Cortex of kidney (tissue), 1 donor: Measurements from ENCODE around the gene MAFF.
A peak's percentile ranks its signal among the peaks of the same experiment; 100 is the strongest.
"Not testable (repeated sequence)": the region's sequence is repeated elsewhere in the genome, so short reads cannot be mapped to it uniquely, and the experiment has no call there.

Experiments used
- DNase-seq: peaks from one replicate; lab custom pipeline; 2025; lab: John Stamatoyannopoulos, UW

The MAFF gene

DNA sequence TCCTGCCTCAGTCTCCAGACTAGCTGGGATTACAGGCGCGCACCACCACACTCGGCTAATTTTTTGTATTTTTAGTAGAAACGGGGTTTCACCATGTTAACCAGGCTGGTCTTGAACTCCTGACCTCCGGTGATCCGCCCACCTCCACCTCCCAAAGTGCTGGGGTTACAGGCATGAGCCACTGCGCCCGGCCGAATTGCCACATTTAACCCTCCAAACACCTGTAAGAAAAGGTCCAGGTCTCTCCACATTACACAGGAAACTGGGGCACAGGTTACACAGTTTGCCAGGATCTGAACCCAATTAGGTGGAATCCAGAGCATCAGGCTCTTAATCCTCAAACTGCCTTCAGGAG is 24.2 kb upstream of the MAFF start:
- DNase-seq = not testable (repeated sequence)

- DNase-seq = no peak
Measured at GRCh38 chr22:38177926-38178604, 23.7 kb upstream of the MAFF start.

DNA sequence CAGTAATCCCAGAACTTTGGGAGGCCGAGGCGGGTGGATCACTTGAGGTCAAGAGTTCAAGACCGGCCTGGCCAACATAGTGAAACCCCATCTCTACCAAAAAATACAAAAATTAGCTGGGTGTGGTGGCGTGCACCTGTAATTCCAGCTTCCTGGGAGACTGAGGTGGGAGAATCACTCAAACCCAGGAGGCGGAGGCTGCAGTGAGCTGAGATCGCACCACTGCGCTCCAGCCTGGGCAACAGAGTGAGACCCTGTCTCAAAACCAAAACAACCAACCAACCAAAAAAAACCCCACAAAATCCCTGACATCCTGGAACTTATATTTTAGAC is 23.2 kb upstream of the MAFF start:
- not testable (repeated sequence) for DNase-seq

- DNase-seq = no peak
Measured at GRCh38 chr22:38180841-38181452, 20.8 kb upstream of the MAFF start.

DNA sequence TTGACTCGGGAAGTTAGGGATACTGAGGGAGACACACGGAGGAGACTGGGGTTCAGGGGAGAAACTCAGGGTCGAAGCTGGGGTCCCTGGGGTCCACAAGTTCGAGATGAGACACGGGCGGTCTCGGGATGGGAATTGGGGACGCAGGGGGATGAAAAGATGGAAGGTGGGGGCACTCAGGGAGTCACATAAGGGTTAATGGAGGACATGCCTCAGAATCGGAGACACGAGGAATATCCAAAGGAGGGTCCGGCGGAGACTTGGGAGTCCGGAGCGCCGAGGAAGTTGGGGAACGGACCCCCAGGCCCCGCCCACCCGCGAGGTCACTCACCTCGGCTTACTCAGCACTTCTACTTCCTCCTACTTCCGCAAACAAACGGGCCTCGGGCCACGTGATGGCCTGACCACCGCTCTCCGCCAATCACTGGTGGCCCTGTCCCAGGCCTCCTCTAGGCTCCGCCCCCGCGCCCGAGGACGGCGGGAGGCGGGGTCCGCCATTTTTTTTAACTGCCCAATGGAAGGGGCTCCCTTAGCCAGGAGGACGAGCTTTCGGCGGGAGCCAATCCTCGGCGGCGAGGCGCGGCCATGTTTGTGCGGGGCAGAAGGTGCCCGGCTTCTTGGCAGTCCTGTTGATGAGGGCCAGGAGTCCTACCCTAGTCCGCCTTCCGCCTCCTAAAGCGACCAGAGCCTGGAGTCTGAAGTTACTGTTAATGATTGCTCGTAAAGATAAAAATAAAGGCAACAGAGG is 20.2 kb upstream of the MAFF start, which contains the start of gene PLA2G6:
PLA2G6 (minus strand) TSS at position 378 of the 748 bp plus-strand sequence. CDS start 12,404 bp downstream, outside the sequence.
- DNase-seq = peak; percentile 79

DNA sequence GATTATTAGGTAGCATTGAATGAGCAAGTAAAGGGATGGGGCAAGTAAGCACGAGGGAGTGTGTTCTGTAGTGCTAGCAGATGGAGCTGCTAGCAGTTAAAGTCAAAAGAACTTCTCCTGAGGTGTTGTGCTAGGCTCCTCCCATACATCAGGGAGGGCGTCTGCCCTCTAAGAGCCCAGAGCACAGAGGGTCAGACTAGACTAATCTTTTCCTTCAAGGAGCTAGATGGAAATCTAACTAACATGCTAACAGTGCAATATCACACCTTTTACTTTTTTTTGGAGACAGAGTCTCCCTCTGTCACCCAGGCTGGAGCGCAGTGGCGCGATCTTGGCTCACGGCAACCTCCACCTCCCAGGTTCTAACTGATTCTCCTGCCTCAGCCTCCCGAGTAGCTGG is 17.0 kb upstream of the MAFF start:
- DNase-seq = no peak

DNA sequence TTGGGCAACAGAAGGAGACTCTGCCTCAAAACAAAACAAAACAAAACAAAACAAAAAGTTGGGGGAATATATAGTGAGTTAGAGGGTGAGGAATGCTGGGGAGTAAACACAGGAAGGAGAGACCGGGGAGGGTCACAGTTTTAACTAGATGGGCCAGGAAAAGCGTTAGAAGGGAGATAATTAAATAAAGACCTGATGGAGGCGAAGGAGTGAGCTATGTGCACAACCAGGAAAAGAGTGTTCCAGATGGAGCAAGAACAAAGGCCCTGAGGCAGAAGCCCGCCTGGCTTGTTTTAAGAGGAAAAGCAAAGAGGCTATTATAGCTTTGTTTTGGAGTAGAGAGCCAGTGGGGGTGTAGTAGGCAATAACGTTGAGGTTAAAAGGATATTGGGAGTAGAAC is 15.4 kb upstream of the MAFF start:
- no peak for DNase-seq

DNA sequence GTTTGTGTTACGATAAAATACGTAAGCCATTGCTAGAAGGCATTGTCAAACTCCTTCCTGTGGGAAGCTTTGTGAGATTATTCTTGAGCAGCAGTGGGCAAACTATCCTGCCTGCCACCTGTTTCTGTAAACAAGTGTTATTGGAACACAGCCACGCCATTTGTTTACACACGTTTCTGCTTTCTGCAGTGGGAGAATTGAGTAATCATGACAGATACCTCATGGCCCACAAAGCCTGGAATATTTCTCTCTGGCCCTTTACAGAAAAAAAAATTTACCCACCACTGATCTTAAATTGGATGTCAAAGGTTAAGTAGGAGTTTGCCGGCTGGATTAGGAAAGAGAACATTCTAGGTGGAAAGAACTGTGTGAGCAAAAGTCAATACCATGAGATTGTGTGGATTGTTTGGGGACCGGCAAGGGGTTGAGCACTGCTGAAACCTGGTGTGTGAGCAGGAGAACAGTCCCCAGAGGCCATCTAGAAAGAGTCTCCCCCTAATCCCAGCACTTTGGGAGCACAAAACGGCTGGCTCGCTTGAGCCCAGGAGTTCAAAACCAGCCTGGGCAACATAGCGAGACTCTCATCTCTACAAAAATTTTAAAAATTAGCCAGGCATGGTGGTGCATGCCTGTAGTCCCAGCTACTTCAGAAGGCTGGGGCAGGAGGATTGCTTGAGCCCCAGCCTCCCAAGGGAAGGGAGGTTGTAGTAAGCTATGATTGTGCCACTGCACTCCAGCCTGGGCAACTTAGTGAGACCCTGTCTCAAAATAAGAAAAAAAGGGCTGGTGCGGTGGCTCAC is 14.2 kb upstream of the MAFF start:
- no peak for DNase-seq

GRCh38 chr22:38189104-38189503 is 12.7 kb upstream of the MAFF start:
- no peak for DNase-seq

DNA sequence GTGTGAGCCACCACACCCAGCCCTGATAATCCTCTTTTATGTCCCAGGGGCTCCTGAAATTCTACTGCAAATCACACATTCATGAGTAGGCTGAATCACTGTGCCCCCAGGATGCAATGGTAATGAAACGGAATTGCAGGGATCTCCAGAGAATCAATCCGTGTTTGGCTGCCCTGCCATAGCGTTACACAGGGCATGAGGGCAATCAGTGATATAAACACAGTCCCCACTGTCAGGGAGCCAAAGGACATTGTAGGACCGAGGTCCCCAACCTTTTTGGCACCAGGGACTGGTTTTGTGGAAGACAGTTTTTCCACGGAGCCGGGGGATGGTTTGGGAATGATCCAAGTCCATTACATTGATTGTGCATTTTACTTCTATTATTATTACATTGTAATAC is 11.2 kb upstream of the MAFF start:
- no peak for DNase-seq

DNA sequence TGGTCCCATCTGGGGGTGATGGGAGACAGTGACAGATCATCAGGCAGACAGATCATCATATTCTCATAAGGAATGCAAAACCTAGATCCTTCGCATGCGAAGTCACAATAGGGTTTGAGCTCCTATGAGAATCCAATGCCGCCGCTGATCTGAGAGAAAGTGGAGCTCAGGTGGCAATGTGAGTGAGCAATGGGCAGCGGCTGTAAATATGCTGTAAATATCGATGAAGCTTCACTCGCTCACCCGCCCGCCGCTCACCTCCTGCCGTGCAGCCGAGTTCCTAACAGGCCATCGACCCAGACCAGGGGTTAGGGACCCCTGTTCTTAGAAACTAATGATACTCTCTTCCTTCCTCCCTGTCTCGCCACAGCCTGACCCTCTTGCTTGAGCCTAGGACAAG is 10.7 kb upstream of the MAFF start:
- DNase-seq = no peak

DNA sequence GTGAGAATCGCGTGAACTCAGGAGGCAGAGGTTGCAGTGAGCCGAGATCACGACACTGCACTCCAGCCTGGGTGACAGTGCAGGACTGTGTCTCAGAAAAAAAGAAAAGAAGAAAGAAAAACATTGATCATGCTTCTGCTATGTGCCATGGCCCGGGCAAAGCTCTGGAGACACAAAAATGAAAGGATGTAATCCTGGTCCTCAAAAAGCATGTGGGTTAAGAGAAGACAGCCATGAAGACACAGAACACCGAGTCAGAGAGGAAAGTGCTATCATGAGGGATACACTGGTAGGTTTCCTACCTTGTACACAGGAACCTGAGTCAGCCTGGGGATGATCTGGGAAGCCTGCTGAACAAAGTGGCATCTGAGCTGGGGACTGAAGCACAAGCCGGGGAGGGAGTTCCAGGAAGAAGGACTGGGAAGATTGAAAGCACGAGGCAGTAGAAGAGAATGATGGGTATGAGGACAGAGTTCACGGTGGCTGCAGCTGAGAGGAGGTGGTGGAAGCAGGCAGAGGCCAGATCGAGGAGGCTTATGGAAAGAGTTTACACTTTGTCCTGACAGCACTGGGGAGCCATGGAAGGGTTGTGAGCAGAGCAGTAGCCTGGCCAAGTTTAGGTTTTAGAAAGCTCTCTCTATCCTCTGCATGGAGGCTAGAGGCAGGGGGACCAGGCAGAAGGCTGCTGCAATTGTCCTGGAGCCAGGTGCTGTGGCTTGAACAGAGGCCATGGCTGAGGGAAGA is 9.9 kb upstream of the MAFF start:
- DNase-seq = no peak

- no peak for DNase-seq
Measured at GRCh38 chr22:38192475-38192863, 9.3 kb upstream of the MAFF start.

DNA sequence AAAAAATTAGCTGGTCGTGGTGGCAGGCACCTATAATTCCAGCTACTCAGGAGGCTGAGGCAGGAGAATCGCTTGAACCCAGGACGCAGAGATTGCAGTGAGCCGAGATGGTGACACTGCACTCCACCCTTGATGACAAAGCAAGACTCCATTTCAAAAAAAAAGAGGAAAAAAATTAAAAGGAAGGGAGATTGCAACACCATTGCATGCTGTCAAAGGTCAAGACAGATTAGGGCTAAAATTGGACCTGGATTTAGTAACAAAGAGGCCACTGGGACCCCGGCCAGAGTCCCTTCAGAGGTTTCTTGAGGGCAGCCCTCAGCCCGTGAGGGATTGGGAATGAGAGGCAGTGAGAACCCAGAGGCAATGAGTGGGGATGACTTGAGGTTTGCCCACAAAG is 8.2 kb upstream of the MAFF start:
- no peak for DNase-seq

- DNase-seq = no peak
Measured at GRCh38 chr22:38196791-38197419, 4.9 kb upstream of the MAFF start.

- DNase-seq = no peak
Measured at GRCh38 chr22:38199826-38200559, 1.8 kb upstream of the MAFF start.

DNA sequence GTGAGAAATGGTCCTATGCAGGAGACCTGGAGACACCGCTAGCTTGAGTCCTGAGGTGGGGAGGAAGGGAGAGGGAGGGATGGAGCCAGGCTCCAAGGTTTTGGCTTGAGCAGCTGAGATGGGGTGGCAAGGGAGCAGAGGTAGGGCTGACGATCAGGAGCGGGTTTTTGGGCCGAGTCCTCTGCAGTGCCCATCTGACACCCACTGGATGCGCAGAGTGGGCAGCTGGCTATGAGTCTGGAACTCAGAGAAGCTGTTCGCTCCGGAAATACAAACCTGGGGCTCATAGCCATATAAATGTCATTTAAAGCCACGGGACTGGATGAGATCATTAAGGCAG is 453 bp upstream of the MAFF start:
- no peak for DNase-seq

- DNase-seq = no peak
Measured at GRCh38 chr22:38202437-38203089, 769 bp downstream of the MAFF start.

DNA sequence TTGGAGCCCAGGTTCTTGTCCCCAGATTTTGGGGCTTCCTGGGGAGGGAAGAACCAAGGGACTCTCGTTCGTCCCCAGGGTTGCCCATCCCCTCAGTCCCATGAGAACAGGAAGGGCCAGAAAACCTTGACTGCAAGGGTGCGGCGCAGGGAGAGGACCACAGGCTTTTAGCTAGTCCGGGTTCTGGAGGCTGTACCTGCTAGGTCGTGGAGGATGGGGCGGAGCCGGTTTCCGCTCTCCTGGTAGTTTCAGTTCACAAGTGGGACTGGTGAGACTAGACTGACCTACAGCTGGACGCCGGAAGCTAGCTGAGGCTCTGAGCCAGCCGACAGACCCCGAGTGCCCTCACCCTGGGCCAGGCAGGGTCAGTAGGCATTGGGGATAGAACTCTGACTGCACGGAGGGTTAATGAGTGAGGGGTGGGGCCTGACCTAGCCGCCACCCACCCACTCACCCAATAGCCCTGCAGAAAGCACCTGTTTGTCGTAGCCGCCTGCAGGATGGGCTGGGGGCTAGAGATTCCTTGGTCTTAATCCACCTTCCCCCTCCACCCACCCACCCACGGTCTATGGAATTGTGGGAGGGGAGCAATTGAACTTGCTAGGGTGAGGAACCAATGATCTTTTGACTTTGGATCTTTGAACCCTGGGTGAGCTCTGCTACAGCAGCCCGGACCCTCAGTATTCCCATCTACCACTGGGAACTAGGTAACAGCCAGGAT is 1.5 kb downstream of the MAFF start:
- DNase-seq = no peak
